NCI-H345 treated with DMSO at 0.1 percent for 48 hours (cell line): Measurements from ENCODE around the gene KAT8.

Source experiments
- DNase-seq: peaks from one replicate; lab custom pipeline; 2025; ENCODE audit not compliant: unreplicated experiment; lab: John Stamatoyannopoulos, UW

The KAT8 gene

GRCh38 chr16:31106509-31107464 is 10.7 kb upstream of the KAT8 start:
- DNase-seq: no peak

DNA sequence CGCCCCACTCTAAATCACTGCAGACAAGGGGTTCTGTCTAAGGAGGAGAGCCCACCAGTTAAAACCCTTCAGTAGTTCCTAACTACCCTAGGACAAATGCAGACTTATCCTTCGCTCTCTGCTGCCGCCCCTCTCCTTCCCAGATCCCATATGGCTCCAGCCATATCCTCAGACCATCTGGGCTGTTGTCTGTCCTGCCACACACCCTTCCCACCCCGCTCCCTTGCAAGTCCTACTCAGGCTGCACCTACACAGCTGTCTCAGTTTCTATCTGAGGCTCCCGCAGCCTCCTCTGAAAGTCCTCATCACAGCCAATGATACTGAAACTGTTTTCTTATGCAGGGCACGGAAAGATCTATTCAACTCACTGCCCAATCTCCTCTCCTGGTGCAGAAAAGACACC is 10.0 kb upstream of the KAT8 start:
- no peak for DNase-seq

- DNase-seq: peak; percentile 74
Measured at GRCh38 chr16:31108035-31108793, 9.2 kb upstream of the KAT8 start, which contains the start of gene BCKDK. Gene BCKDK, plus strand, starts transcription at chr16:31108386. Its CDS starts 838 bp downstream, at chr16:31109224.

DNA sequence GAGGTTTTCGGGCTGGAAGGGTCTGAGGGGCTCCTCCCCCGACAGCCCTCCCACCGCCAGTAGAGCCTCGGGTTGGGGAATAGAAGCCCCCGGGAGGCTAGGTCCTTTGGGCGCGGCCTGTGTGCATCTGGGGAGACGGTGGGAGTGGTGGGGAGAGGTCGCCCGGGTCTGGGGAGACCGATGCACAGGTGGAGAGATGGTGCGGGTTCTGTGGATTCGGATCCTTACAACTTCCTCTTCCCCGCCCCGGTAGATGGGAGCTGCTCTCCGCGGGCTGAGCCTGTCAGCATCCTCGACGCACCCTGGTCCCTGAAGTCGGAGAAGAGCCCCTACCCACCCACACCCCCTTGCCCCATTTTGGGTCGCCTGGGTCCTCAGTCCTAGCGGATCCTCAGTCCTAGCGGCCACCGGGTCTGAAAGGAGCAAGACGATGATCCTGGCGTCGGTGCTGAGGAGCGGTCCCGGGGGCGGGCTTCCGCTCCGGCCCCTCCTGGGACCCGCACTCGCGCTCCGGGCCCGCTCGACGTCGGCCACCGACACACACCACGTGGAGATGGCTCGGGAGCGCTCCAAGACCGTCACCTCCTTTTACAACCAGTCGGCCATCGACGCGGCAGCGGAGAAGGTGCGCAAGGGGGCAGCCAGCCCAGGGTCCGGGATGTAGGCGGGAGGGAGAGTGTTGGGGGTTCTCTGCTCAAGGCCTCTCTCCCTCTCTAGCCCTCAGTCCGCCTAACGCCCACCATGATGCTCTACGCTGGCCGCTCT is 8.5 kb upstream of the KAT8 start:
- no peak for DNase-seq

- DNase-seq: no peak
Measured at GRCh38 chr16:31109622-31110021, 7.8 kb upstream of the KAT8 start.

DNA sequence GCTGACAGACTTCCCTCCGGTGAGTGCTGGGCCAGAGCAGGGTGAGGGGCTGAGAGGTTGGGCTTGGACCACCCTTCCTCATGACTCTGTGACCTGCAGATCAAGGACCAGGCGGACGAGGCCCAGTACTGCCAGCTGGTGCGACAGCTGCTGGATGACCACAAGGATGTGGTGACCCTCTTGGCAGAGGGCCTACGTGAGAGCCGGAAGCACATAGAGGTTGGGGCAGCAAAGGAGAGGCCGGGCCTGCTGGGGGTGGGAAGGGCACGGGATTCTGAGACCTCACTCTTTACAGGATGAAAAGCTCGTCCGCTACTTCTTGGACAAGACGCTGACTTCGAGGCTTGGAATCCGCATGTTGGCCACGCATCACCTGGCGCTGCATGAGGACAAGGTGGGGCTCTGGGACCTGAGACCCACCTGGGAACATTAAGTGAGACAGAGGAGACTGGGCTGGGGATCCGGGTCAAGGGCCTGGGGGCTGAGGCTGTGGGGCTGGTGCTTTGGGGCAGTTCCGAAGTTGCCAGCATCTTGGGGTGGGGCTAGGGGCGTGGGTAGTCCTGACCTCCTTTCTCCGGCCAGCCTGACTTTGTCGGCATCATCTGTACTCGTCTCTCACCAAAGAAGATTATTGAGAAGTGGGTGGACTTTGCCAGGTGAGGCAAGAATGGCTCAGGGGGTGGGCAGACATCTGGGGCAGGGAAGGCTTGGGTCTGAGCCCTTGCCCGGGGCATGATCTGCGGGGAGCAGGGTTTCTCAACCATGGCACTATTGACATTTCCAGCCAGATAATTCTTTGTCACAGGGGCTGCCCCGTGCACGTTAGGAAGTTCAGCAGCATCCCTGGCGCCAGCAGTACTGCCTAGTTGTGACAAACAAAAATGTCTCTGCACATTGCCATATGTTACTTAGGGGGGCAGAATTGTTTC is 7.1 kb upstream of the KAT8 start:
- DNase-seq: no peak

- no peak for DNase-seq
Measured at GRCh38 chr16:31111881-31112466, 5.5 kb upstream of the KAT8 start.

- DNase-seq: no peak
Measured at GRCh38 chr16:31112711-31113110, 4.8 kb upstream of the KAT8 start.

DNA sequence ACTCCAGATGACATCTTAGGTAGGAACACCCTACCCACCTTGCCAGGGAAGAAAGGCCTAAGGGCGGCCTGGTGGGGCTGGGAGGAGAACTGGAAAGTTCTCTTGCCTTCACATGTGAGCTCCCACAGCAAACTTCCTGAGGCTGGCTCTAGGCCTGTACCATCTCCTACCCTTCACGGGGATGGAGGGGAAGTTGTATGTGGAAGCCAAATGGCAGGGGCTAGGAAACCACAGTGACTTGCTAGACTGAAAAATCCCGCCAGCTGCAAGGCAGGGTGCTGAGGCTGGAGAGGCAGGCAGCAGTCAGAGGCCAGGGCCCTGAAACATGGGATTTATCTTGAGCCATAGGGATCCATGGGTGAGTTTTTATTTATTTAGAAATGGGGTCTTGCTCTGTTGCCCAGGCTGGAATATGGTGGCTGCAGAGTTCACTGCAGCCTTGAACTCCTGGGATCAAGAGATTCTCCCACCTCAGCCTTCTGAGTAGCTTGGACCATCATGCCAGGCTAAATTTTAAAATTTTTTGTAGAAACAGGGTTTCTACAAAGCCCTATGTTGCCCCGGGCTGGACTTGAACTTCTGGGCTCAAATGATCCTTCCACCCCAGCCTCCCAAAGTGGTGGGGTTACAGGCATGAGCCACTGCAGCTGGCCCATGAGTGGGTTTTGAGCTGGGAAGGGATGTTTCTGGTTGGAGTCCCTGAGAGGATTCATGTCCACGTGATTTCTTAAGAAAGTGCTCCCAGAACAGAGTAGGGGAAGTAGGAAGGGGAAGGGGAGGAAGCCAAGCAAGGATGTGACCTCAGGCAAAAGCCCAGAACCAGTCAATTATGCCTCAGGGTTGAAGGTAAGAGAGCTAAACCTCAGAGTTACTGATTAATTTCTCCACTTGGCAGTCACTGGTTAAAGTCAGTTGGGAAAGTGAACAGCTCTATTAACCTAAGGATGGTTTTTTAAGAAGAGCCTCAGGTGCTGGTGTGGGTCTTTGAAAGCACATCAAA is 4.0 kb upstream of the KAT8 start:
- no peak for DNase-seq

DNA sequence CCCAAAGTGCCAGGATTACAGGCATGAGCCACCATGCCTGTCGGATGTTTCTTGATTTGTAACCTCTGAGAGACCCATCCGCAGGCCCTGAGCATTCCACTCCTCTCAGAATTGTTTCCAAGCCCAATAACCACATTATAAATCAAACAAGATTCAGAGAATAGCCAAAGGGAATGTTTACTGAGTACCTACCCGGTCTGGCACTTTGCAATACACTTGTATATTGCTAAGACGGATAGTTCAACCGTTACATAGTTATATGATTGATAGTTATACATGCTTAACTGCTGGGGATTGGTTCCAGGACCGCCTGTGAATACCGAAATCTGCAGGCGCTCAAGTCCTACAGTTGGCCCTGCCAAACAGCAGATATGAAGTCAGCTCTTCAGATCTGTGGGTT is 3.0 kb upstream of the KAT8 start:
- no peak for DNase-seq

- no peak for DNase-seq
Measured at GRCh38 chr16:31118223-31119155, 1.0 kb downstream of the KAT8 start.

- DNase-seq: no peak
Measured at GRCh38 chr16:31120129-31120528, 2.7 kb downstream of the KAT8 start.

GRCh38 chr16:31125844-31126243 is 8.4 kb downstream of the KAT8 start:
- no peak for DNase-seq

DNA sequence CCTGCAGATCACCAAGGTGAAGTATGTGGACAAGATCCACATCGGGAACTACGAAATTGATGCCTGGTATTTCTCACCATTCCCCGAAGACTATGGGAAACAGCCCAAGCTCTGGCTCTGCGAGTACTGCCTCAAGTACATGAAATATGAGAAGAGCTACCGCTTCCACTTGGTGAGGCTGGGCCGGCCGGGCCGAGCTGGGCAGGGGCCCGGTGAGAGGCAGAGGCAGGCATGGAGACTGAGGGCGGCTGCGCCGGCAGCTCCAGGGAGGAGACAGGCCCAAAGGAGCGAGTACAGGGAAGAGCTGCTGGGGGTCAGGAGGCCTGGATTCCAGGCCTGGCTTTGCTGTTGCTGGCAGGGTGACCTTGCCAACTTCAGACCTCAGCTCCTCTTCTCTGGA is 9.7 kb downstream of the KAT8 start:
- no peak for DNase-seq

DNA sequence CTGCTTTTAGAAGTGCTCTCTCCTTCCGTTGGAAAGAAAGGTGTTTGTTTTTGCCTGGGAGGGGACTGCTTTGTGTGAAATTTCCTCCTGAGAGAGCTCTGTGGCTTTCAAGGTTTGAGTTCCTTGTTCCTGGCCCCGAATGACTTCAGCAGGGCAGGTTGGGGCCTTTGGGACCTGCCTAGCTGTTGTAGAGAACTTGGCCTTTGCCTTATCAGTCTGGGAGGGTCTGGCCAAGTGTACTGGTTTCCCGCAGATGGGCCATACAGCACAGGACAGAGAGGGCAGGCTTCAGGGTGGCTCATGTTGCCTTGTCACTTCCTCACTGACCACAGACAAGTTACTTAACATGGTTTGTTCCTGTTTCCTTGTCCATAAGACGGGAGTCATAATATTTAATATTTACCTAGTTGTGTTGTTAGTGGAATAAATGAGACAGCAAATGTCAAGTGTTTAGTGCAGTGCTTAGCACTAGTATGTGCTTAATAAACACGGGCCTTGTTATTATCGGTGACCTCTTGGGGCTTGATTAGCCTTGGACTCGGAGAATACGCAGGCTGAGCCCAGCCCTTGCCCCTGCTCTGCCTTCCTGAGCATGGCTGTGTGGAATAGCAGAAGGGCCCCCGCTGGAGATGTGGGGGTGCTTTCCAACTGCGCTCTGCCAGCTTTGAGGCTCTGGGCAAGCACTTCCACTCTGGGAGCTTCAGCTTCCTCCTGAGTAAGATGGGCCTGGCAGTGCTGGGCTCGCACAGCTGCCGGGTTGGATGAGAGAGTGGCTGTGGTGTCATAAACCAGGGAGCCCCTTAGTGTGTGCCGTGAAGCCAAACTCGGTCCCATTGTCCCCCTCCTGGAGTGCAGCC is 11.5 kb downstream of the KAT8 start:
- no peak for DNase-seq

GRCh38 chr16:31129568-31130335 is 12.3 kb downstream of the KAT8 start:
- no peak for DNase-seq
